HAP-1 (cell line): ENCODE results near the gene MEGF8.

Experiments
- DNase-seq, 2 experiments: peaks; one replicate each; pipeline ENCODE4 v3.0.0-alpha.2; 2016 to 2020; ENCODE audit warnings: low spot score in 2 of 2
- H3K27me3 ChIP-seq: fragments of 250-450 bp; sonication (Bioruptor Pico); 2 replicates; pipeline ENCODE4 v1.5.1; 2020; ENCODE audit warnings: low read depth, mild to moderate bottlenecking, moderate library complexity
- H3K36me3 ChIP-seq: fragments of 250-450 bp; sonication (Bioruptor Pico); replicated peaks from 2 replicates; pipeline ENCODE4 v1.5.1; 2020; ENCODE audit warnings: mild to moderate bottlenecking
- H3K4me1 ChIP-seq: fragments of 250-450 bp; sonication (Bioruptor Pico); 2 replicates; pipeline ENCODE4 v1.5.1; 2020; ENCODE audit warnings: mild to moderate bottlenecking
- H3K4me3 ChIP-seq: fragments of 250-450 bp; sonication (Bioruptor Pico); 2 replicates; pipeline ENCODE4 v1.5.1; 2020; ENCODE audit warnings: mild to moderate bottlenecking, moderate library complexity
- H3K9me3 ChIP-seq: fragments of 250-450 bp; sonication (Bioruptor Pico); 2 replicates; pipeline ENCODE4 v1.5.1; 2020; ENCODE audit warnings: mild to moderate bottlenecking, moderate library complexity
- in situ Hi-C: fragments of 300-500 bp; cut with MboI; formaldehyde crosslinking; loops from 3 replicates; pipeline ENCODE4 v1.14.3; 2020; ENCODE audit warnings: low sequenced_read_pairs, inconsistent platforms, mixed read lengths

Gene MEGF8

GRCh38 chr19:42409477-42409876 is 84.0 kb downstream of the MEGF8 start:
- no peak for DNase-seq
- H3K4me3 ChIP-seq = no peak overlapping the region
- H3K4me1 ChIP-seq = no peaks in the 10 kb centered on the region
- H3K9me3 ChIP-seq = no peaks in the 10 kb centered on the region
- H3K36me3 ChIP-seq = peaks cover 8% of the 10 kb centered on the region
- no peaks in the 10 kb centered on the region for H3K27me3 ChIP-seq
- in situ Hi-C loops = loop anchor here (10.0 kb wide), 1 partner anchor 305 kb away; no protein-coding TSS in a partner anchor

- Histone ChIP-seq H3K4me1 (no peaks in the 10 kb centered on the region), H3K27me3 (no peaks in the 10 kb centered on the region), H3K4me3 (no peak overlapping the region), H3K36me3 (no peaks in the 10 kb centered on the region; the same call in none of the 2 replicates), H3K9me3 (no peaks in the 10 kb centered on the region)
- DNase-seq = no peak
- in situ Hi-C loops = no loop called here
Measured at GRCh38 chr19:42410371-42410770, 84.9 kb downstream of the MEGF8 start.

GRCh38 chr19:42411581-42412178 is 86.2 kb downstream of the MEGF8 start:
- DNase-seq = no peak
- Histone ChIP-seq H3K27me3 (no peaks in the 10 kb centered on the region), H3K4me3 (no peak overlapping the region), H3K9me3 (no peaks in the 10 kb centered on the region), H3K4me1 (no peaks in the 10 kb centered on the region), H3K36me3 (no peaks in the 10 kb centered on the region; the same call in none of the 2 replicates)
- in situ Hi-C loops = no loop called here

GRCh38 chr19:42412227-42412626 is 86.8 kb downstream of the MEGF8 start:
- Histone ChIP-seq H3K4me1 (no peaks in the 10 kb centered on the region), H3K9me3 (no peaks in the 10 kb centered on the region), H3K4me3 (no peak overlapping the region), H3K27me3 (no peaks in the 10 kb centered on the region), H3K36me3 (no peaks in the 10 kb centered on the region; the same call in none of the 2 replicates)
- in situ Hi-C loops = no loop called here
- DNase-seq = peak in 1 of 2 experiments; percentile 70

GRCh38 chr19:42412661-42413076 is 87.2 kb downstream of the MEGF8 start:
- Histone ChIP-seq H3K4me3 (no peak overlapping the region), H3K27me3 (no peaks in the 10 kb centered on the region), H3K4me1 (no peaks in the 10 kb centered on the region), H3K9me3 (no peaks in the 10 kb centered on the region), H3K36me3 (no peaks in the 10 kb centered on the region; the same call in none of the 2 replicates)
- no peak for DNase-seq
- in situ Hi-C loops = no loop called here

GRCh38 chr19:42419309-42419708 is 93.9 kb downstream of the MEGF8 start:
- no peaks in the 10 kb centered on the region; the same call in 1 of the 2 replicates for H3K36me3 ChIP-seq
- no peaks in the 10 kb centered on the region for H3K9me3 ChIP-seq
- no peak overlapping the region for H3K4me3 ChIP-seq
- peaks cover 5% of the 10 kb centered on the region; the same call in 1 of the 2 replicates for H3K4me1 ChIP-seq
- in situ Hi-C loops = no loop called here
- no peak for DNase-seq
- no peaks in the 10 kb centered on the region for H3K27me3 ChIP-seq

GRCh38 chr19:42420055-42420544 is 94.7 kb downstream of the MEGF8 start:
- Histone ChIP-seq H3K4me3 (no peak overlapping the region), H3K9me3 (no peaks in the 10 kb centered on the region), H3K36me3 (no peaks in the 10 kb centered on the region), H3K27me3 (no peaks in the 10 kb centered on the region), H3K4me1 (peaks cover 5% of the 10 kb centered on the region; the same call in 1 of the 2 replicates)
- in situ Hi-C loops = no loop called here
- peak; percentile 40 to 74 for DNase-seq

GRCh38 chr19:42421101-42421500 is 95.7 kb downstream of the MEGF8 start:
- Histone ChIP-seq H3K27me3 (no peaks in the 10 kb centered on the region), H3K4me1 (peaks cover 5% of the 10 kb centered on the region; the same call in 1 of the 2 replicates), H3K36me3 (no peaks in the 10 kb centered on the region), H3K9me3 (no peaks in the 10 kb centered on the region), H3K4me3 (no peak overlapping the region)
- no peak for DNase-seq
- in situ Hi-C loops = no loop called here

- DNase-seq = no peak
- in situ Hi-C loops = no loop called here
- Histone ChIP-seq H3K4me3 (no peak overlapping the region), H3K27me3 (no peaks in the 10 kb centered on the region), H3K4me1 (peaks cover 5% of the 10 kb centered on the region; the same call in 1 of the 2 replicates), H3K36me3 (no peaks in the 10 kb centered on the region), H3K9me3 (no peaks in the 10 kb centered on the region)
Measured at GRCh38 chr19:42421591-42422031, 96.2 kb downstream of the MEGF8 start.

- H3K27me3 ChIP-seq = no peaks in the 10 kb centered on the region
- H3K4me3 ChIP-seq = peak overlapping the region; percentile 62
- DNase-seq = no peak
- H3K36me3 ChIP-seq = no peaks in the 10 kb centered on the region
- in situ Hi-C loops = no loop called here
- H3K9me3 ChIP-seq = no peaks in the 10 kb centered on the region
- peaks cover 5% of the 10 kb centered on the region; the same call in 1 of the 2 replicates for H3K4me1 ChIP-seq
Measured at GRCh38 chr19:42422092-42422900, 96.9 kb downstream of the MEGF8 start.

GRCh38 chr19:42422901-42423461 is 97.5 kb downstream of the MEGF8 start:
- Histone ChIP-seq H3K27me3 (no peaks in the 10 kb centered on the region), H3K36me3 (no peaks in the 10 kb centered on the region), H3K9me3 (no peaks in the 10 kb centered on the region), H3K4me1 (peaks cover 5% of the 10 kb centered on the region; the same call in 1 of the 2 replicates), H3K4me3 (peak overlapping the region; percentile 62)
- DNase-seq = peak; percentile 15 to 70
- in situ Hi-C loops = no loop called here

- Histone ChIP-seq H3K4me1 (peaks cover 5% of the 10 kb centered on the region), H3K9me3 (no peaks in the 10 kb centered on the region), H3K4me3 (peak overlapping the region; percentile 62), H3K36me3 (no peaks in the 10 kb centered on the region), H3K27me3 (no peaks in the 10 kb centered on the region)
- DNase-seq = peak; percentile 91 to 95
- in situ Hi-C loops = no loop called here
Measured at GRCh38 chr19:42423462-42424344, 98.3 kb downstream of the MEGF8 start.

- H3K4me3 ChIP-seq = no peak overlapping the region
- peaks cover 5% of the 10 kb centered on the region for H3K4me1 ChIP-seq
- H3K36me3 ChIP-seq = no peaks in the 10 kb centered on the region
- H3K9me3 ChIP-seq = no peaks in the 10 kb centered on the region
- in situ Hi-C loops = no loop called here
- H3K27me3 ChIP-seq = no peaks in the 10 kb centered on the region
- DNase-seq = no peak
Measured at GRCh38 chr19:42424345-42424707, 98.9 kb downstream of the MEGF8 start.
